K562 (cell line): Measurements from ENCODE around the gene ASMTL. TPM values are rescaled to one million over a fixed set of nuclear protein-coding genes. Genes with fewer than 3 reads are reported as not detected.

ENCODE experiments used
- BACH1 ChIP-seq: fragments of 200-800 bp; sonication (Bioruptor generic); IDR thresholded peaks from 2 replicates; pipeline ENCODE4 v1.6.1; 2016; ENCODE audit warnings: missing genetic modification characterization, missing compliant biosample characterization
- CHD1 ChIP-seq: fragments of 200-600 bp; sonication (generic); IDR thresholded peaks from one replicate; pipeline ENCODE4 v1.6.1; 2012; ENCODE audit warnings: mild to moderate bottlenecking, moderate library complexity, low read length, inconsistent platforms
- CHD4 ChIP-seq: fragments of 200-600 bp; sonication (generic); IDR thresholded peaks from 3 replicates; pipeline ENCODE4 v1.6.1; 2012; ENCODE audit warnings: low read depth, mild to moderate bottlenecking, mixed read lengths, low read length, inconsistent platforms; ENCODE audit not compliant: insufficient read depth, insufficient replicate concordance, poor library complexity, severe bottlenecking
- MAZ ChIP-seq, 2 experiments: fragments of 450-650 bp in 1 of 2; sonication (generic) in 1 of 2; formaldehyde crosslinking; IDR thresholded peaks in 1 of 2; conservative IDR thresholded peaks in 1 of 2; 2 replicates each; pipeline versions ENCODE4 v1.4.0 to v1.5.0; 2020; ENCODE audit warnings: mild to moderate bottlenecking in 1 of 2, missing genetic modification reagents in 1 of 2
- MED1 ChIP-seq: sonication (generic); formaldehyde crosslinking; IDR thresholded peaks from 2 replicates; pipeline ENCODE4 v1.8.1; 2023; ENCODE audit warnings: missing genetic modification reagents, borderline replicate concordance
- MTA3 ChIP-seq: fragments of 450-650 bp; formaldehyde crosslinking; IDR thresholded peaks from 2 replicates; pipeline ENCODE4 v1.6.1; 2017; ENCODE audit warnings: mild to moderate bottlenecking, borderline replicate concordance
- NR2C2 ChIP-seq, 2 experiments: fragments of 200-800 bp in 1 of 2; sonication (Bioruptor generic) in 1 of 2; sonication (generic) in 1 of 2; formaldehyde crosslinking in 1 of 2; IDR thresholded peaks; 2 replicates each; pipeline versions ENCODE4 v1.6.1 to v1.8.0; 2016 to 2022; ENCODE audit warnings: mild to moderate bottlenecking in 1 of 2, missing compliant biosample characterization in 1 of 2, missing genetic modification characterization in 1 of 2, missing genetic modification reagents in 1 of 2
- NRF1 ChIP-seq, 2 experiments: fragments of 450-650 bp; IDR thresholded peaks in 1 of 2; conservative IDR thresholded peaks in 1 of 2; 2 replicates each; pipeline ENCODE4 v1.6.1; 2014; ENCODE audit warnings: mild to moderate bottlenecking in 2 of 2
- OTX1 ChIP-seq: fragments of 450-650 bp; formaldehyde crosslinking; IDR thresholded peaks from 2 replicates; pipeline ENCODE4 v1.4.0; 2022; ENCODE audit warnings: mild to moderate bottlenecking
- PHF8 ChIP-seq: fragments of 200-600 bp; sonication (generic); IDR thresholded peaks from 2 replicates; pipeline ENCODE4 v1.6.1; 2012; ENCODE audit warnings: mixed run types, mild to moderate bottlenecking, inconsistent platforms, low read length, moderate library complexity, borderline replicate concordance
- PTTG1 ChIP-seq: fragments of 450-650 bp; IDR thresholded peaks from 2 replicates; pipeline ENCODE4 v1.6.1; 2016; ENCODE audit warnings: low read depth, mild to moderate bottlenecking, missing genetic modification characterization, missing compliant biosample characterization
- RB1 ChIP-seq: fragments of 450-650 bp; IDR thresholded peaks from 2 replicates; pipeline ENCODE4 v1.6.1; 2017; ENCODE audit warnings: low read depth, mild to moderate bottlenecking
- SP2 ChIP-seq: IDR thresholded peaks from 2 replicates; pipeline ENCODE4 v1.6.1; 2011; ENCODE audit warnings: mild to moderate bottlenecking, low read depth, low read length, moderate library complexity; ENCODE audit not compliant: poor library complexity, severe bottlenecking; ENCODE audit errors: extremely low read depth
- TAL1 ChIP-seq: fragments of 450-650 bp; IDR thresholded peaks from 2 replicates; pipeline ENCODE4 v1.6.1; 2016; ENCODE audit warnings: mild to moderate bottlenecking
- TEAD2 ChIP-seq: fragments of 450-650 bp; IDR thresholded peaks from 2 replicates; pipeline ENCODE4 v1.6.1; 2016; ENCODE audit warnings: missing genetic modification characterization, control low read depth, missing compliant biosample characterization
- THRAP3 ChIP-seq: fragments of 450-650 bp; IDR thresholded peaks from 2 replicates; pipeline ENCODE4 v1.6.1; 2016; ENCODE audit warnings: mild to moderate bottlenecking, inconsistent platforms, borderline replicate concordance
- ZBTB2 ChIP-seq: fragments of 450-650 bp; IDR thresholded peaks from 2 replicates; pipeline ENCODE4 v1.6.1; 2016; ENCODE audit warnings: antibody characterized with exemption
- ZBTB49 ChIP-seq: sonication (generic); formaldehyde crosslinking; IDR thresholded peaks from 2 replicates; pipeline ENCODE4 v1.8.0; 2022; ENCODE audit warnings: missing genetic modification reagents, mild to moderate bottlenecking, borderline replicate concordance
- ZKSCAN8 ChIP-seq: fragments of 200-800 bp; sonication (Bioruptor generic); IDR thresholded peaks from 2 replicates; pipeline ENCODE4 v1.6.1; 2016; ENCODE audit warnings: missing genetic modification characterization, missing compliant biosample characterization
- ZNF146 ChIP-seq: IDR thresholded peaks from one replicate; pipeline ENCODE4 v1.6.1; 2018; ENCODE audit warnings: missing compliant biosample characterization; ENCODE audit not compliant: unreplicated experiment
- ZNF175 ChIP-seq: fragments of 200-800 bp; sonication (Bioruptor generic); IDR thresholded peaks from 2 replicates; pipeline ENCODE4 v1.6.1; 2016; ENCODE audit warnings: low read depth, mild to moderate bottlenecking, missing genetic modification characterization, missing compliant biosample characterization
- ZNF41 ChIP-seq: fragments of 250-450 bp; sonication (Bioruptor Pico); conservative IDR thresholded peaks from 2 replicates; pipeline ENCODE4 v1.4.0; 2020; ENCODE audit warnings: mild to moderate bottlenecking
- ZNF766 ChIP-seq: fragments of 200-800 bp; sonication (Bioruptor generic); conservative IDR thresholded peaks from 2 replicates; pipeline ENCODE4 v1.6.1; 2016; ENCODE audit warnings: missing genetic modification characterization, missing compliant biosample characterization
- polyA plus RNA-seq, 8 experiments: library from polyadenylated mRNA; depleted of rRNA in 4 of 8; stranded (reverse) in 5 of 8; unstranded in 3 of 8; fragments of >200 nt; fragmentation: Nextera tagmentation in 2 of 8; fragmentation: Illumina TruSeq in 1 of 8; extraction: Ambion mirVana in 2 of 8; extraction: Trizol in 1 of 8; gene quantifications; 2 replicates each; pipeline versions ENCODE4 v1.2.1 to v1.2.3, GENCODE V29; 2011 to 2014; ENCODE audit warnings: inconsistent platforms in 1 of 8, missing spikeins in 1 of 8
- total RNA-seq, 7 experiments: library from RNA; depleted of rRNA in 6 of 7; stranded (reverse); fragments of >200 nt in 6 of 7; fragmentation: Illumina TruSeq in 2 of 7; extraction: Trizol in 2 of 7; gene quantifications; 2 replicates each; pipeline versions ENCODE4 v1.2.1 to v1.2.3, GENCODE V29; 2011 to 2021; ENCODE audit warnings: low replicate concordance in 1 of 7

ASMTL gene
- total and polyA plus RNA-seq, 9 of the 15 experiments (the other 6 are each of a cell fraction or from before 2014, with no cell fraction given) = 0.56 to 20.6 (median 7.6) TPM

GRCh38 chrX:1392376-1393068, 60.2 kb downstream of the ASMTL start (continued):
- no peak for TF ChIP-seq CHD4
- no peak for TF ChIP-seq ZBTB49 (CRISPR knock-in tag)
- no peak for TF ChIP-seq ZNF766 (CRISPR knock-in tag)
- TF ChIP-seq ZNF175 = peak; percentile 94
- peak; percentile 36; the same call in 1 of the 2 replicates for TF ChIP-seq RB1
- peak; percentile 57 to 88 for TF ChIP-seq MAZ (CRISPR knock-in tag; conservative IDR thresholded peaks at IDR 0.05 in 1 of 2, IDR thresholded peaks at IDR 0.05 in 1 of 2)
- no peak for TF ChIP-seq THRAP3
- TF ChIP-seq PHF8 = peak; percentile 45; the same call in 1 of the 2 replicates
- no peak for TF ChIP-seq SP2
- peak; percentile 98 for TF ChIP-seq NR2C2 (CRISPR knock-in tag; IDR thresholded peaks at IDR 0.05)
- TF ChIP-seq NR2C2 (tag; IDR thresholded peaks at IDR 0.05) = peak; percentile 99
- TF ChIP-seq TAL1 = no peak
- TF ChIP-seq MTA3 = peak; percentile 62; the same call in 1 of the 2 replicates
- no peak for TF ChIP-seq PTTG1
- no peak for TF ChIP-seq ZNF146 (CRISPR knock-in tag)
- peak; percentile 54; the same call in 1 of the 2 replicates for TF ChIP-seq BACH1
- peak; percentile 44; the same call in 1 of the 2 replicates for TF ChIP-seq ZNF41 (CRISPR knock-in tag)
- TF ChIP-seq ZBTB2 = peak; percentile 21; the same call in 1 of the 2 replicates
- 0 out of 2 replicates have a peak, but pooled peaks have one; percentile 18 for TF ChIP-seq ZKSCAN8 (CRISPR knock-in tag)
- TF ChIP-seq TEAD2 (tag) = no peak
- TF ChIP-seq MED1 (CRISPR knock-in tag) = no peak
- peak in 1 of 2 experiments; percentile 90; a peak in 2 of 4 replicates for TF ChIP-seq NRF1 (conservative IDR thresholded peaks at IDR 0.05 in 1 of 2, IDR thresholded peaks at IDR 0.05 in 1 of 2)
- peak; percentile 74; the same call in 1 of the 2 replicates for TF ChIP-seq OTX1 (CRISPR knock-in tag)
- TF ChIP-seq CHD1 = peak; percentile 58
